22Rv1 (cell line): ENCODE results near the gene LRRC73.
"Not testable (repeated sequence)": the region's sequence is repeated elsewhere in the genome, so short reads cannot be mapped to it uniquely, and the experiment has no call there.

Experiments used
- ZFX ChIP-seq: fragments of 450-650 bp; IDR thresholded peaks from 2 replicates; pipeline ENCODE4 v1.6.1; 2017; ENCODE audit warnings: antibody characterized with exemption, borderline replicate concordance
- TF ChIP-seq, protein P1 (sequence below): fragments of 450-650 bp; IDR thresholded peaks from 2 replicates; pipeline ENCODE4 v1.5.1; 2017; ENCODE audit warnings: mild to moderate bottlenecking

GRCh38 chr6:43498291-43498690 is 11.9 kb downstream of the LRRC73 start:
- TF ChIP-seq, protein P1, sequence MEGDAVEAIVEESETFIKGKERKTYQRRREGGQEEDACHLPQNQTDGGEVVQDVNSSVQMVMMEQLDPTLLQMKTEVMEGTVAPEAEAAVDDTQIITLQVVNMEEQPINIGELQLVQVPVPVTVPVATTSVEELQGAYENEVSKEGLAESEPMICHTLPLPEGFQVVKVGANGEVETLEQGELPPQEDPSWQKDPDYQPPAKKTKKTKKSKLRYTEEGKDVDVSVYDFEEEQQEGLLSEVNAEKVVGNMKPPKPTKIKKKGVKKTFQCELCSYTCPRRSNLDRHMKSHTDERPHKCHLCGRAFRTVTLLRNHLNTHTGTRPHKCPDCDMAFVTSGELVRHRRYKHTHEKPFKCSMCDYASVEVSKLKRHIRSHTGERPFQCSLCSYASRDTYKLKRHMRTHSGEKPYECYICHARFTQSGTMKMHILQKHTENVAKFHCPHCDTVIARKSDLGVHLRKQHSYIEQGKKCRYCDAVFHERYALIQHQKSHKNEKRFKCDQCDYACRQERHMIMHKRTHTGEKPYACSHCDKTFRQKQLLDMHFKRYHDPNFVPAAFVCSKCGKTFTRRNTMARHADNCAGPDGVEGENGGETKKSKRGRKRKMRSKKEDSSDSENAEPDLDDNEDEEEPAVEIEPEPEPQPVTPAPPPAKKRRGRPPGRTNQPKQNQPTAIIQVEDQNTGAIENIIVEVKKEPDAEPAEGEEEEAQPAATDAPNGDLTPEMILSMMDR, result not testable (repeated sequence)
- TF ChIP-seq ZFX, result not testable (repeated sequence)
